Hindlimb muscle (tissue), 1 donor: ENCODE results near the gene LDB3. TPM values are rescaled to one million over a fixed set of nuclear protein-coding genes. Genes with fewer than 3 reads are reported as not detected.

Experiments used
- DNase-seq: peaks from one replicate; pipeline ENCODE4 v3.0.0-alpha.2; 2013
- polyA plus RNA-seq: library from polyadenylated mRNA; unstranded; fragments of 120-200 nt; gene quantifications from one replicate; pipeline ENCODE4 v1.2.1, GENCODE V29; 2013; ENCODE audit not compliant: insufficient read length

The LDB3 gene
- polyA plus RNA-seq, 1 donor: 907 TPM

DNA sequence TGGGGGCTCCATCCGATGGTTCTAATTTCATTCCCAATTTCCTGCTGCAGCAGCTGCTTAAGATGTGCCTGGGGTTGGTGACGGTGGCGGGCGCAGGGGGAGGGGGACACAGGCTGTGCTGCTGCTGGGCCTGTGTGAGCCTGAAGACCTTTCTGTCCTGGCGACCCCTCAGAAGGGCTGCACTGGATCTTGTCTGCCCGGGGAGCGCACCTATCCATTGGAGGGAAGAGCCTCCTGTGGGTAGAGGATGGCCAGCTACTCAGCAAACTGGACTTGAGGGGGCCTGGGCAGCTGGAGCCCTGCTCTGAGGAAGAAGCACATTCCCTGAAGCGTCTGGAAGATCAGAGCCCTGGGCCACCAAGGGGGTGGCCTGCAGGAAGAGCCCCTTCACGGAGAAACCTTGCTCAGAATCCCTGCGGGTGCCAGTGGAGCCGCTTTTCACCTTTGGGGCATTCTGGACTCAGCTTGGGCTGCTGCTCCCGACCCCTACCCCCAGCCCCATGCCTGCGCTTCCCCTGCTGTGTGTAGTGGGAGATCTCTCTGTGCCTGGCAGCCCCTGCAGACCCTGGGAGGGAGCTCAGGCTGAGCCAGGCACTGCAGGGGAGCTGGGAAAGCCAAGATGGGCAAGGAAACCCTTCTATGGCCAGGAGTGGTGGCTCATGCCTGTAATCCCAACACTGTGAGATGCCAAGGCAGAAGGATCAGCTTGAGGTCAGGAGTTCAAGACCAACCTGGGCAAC is 17.8 kb downstream of the LDB3 start:
- DNase-seq: no peak

- no peak for DNase-seq
These were observed 18.7 kb downstream of the LDB3 start for GRCh38 chr10:86686972-86687371.

DNA sequence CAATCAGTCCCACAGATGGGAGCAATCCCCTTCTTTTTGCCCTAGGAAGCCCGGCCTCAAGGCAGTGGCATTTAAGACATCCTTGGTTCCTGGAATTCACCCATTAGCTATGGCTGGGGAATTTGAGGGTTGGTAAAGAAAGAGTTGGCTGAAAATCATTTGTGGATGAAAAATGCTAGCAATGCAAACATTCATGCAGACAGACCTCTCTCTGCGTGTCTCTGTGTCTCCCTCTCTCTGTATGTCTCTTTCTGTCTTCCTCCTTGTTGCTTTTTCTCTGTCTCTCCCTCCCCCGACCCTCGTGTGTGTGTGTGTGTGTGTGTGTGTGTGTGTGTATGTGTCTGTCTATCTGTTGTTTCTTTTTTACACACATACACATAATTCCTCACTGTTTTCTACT is 19.4 kb downstream of the LDB3 start:
- DNase-seq: no peak

DNA sequence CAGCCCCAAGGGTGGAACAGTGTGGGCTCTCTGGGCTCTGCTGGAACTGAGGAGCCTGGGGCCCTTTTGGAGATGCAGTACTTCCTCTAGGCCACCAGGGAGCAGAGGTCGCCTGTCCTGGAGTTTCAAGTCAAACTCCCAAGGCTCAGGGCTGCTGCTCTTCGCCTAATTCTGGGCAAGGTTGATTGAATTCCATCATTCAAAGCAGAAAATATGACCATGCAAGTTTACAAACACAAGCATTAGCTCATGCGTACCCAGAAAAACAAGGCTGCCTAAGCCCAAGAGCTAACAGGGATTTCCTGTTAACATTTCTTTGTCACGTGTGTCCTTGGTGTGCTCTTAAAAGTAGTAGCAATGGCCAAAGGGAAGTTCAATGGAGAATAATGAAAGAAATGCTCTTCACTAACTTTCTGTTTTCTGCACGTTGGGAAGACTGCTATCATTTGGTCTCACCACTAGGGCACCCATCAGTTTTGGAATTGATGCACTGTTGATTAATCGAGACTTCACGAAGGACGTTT is 20.1 kb downstream of the LDB3 start:
- no peak for DNase-seq

GRCh38 chr10:86689146-86689545 is 20.8 kb downstream of the LDB3 start:
- DNase-seq: no peak

GRCh38 chr10:86690231-86690630 is 21.9 kb downstream of the LDB3 start:
- DNase-seq: no peak

GRCh38 chr10:86690657-86691084 is 22.4 kb downstream of the LDB3 start:
- no peak for DNase-seq

- no peak for DNase-seq
These were observed 23.2 kb downstream of the LDB3 start for GRCh38 chr10:86691333-86692022.

GRCh38 chr10:86692023-86692514 is 23.8 kb downstream of the LDB3 start:
- DNase-seq: no peak

DNA sequence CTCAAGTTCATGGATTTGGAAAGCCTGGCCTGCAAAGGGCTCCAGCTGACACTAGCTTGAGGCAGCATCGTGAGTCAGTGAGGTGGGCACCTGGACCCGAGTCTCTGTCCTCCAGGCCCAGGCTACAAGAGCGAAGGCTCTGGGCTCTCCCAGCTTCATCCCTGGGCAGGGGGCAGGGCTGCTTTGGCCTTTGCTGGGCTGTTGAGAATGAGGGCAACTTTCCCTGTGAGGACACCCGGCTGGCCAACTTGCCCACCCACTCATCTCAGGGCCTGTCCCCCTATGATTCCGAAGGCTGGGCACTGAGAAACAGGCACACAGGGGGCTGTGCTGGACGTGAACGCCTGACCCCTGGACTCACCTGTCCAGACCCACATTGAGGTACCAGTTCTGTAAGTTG is 24.4 kb downstream of the LDB3 start:
- no peak for DNase-seq

- DNase-seq: no peak
These were observed 25.0 kb downstream of the LDB3 start for GRCh38 chr10:86693275-86693674.

DNA sequence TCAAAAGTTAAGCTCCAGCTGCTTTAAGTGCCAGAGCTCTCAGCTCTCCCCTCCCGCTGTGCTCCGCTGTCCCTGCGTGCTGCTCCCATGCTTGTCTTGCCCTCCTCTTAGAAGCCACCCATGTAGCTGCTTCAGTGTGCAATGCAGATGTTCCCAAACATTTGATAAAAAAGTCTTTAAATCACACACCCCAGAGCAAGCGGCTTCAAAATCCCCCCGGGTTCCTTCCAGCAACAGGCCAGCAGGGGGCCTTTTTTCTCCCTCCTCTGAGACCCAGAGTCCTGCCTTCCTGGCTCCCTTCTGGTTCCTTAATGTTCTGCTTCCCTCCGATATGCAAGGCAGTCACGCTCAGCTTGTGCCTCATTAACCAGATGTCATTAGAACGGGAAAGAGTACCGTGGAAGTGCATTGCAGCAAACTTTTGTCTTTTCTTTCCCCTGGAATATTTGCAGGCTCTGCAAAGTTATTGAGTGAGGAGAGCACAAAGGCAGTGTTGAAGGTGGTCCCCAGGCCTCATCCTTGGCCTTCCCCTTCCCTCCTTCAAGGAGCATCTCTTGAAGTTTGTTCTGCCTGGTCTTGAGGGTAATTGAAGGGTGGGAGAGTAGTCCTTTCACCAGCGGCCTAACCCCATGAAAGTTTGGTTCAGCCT is 25.5 kb downstream of the LDB3 start:
- DNase-seq: peak; percentile 61

- DNase-seq: no peak
These were observed 30.1 kb downstream of the LDB3 start for GRCh38 chr10:86698207-86698940.

DNA sequence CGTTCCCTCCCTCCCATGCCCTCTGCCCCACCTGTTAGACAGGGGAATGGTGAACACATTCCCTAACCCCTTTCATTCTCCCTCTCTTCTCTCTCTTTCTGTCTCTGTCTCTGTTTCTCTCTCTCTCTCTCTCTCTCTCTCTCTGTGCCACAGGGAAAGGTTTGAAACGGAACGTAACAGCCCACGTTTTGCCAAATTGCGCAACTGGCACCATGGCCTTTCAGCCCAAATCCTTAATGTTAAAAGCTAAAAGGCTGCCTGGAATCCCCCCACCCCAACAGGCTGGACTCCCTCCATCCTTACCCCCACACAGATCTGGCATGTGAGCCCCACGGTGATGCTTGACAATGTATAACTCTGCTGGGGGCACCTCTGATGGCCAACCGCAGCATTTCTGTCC is 30.8 kb downstream of the LDB3 start:
- DNase-seq: no peak

DNA sequence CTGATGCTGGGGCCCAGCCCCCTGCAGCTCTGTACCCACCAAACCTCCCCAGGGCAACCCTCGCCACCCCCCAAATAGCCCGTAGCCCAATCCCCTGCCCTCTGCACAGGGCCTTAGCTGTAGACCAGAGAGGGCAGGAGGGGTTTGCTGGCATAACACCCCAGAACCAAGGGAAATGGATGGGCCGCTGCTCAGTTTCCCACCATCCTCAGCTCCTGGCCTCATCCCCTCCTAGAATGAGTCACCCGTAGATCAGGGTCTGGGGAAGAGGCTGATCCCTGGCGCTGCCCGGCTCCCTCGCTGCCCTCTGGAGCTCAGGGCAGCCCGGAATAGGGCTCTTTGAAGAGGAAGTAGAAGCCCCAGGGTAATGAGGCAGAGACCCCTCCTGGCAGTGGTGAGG is 31.2 kb downstream of the LDB3 start:
- no peak for DNase-seq

DNA sequence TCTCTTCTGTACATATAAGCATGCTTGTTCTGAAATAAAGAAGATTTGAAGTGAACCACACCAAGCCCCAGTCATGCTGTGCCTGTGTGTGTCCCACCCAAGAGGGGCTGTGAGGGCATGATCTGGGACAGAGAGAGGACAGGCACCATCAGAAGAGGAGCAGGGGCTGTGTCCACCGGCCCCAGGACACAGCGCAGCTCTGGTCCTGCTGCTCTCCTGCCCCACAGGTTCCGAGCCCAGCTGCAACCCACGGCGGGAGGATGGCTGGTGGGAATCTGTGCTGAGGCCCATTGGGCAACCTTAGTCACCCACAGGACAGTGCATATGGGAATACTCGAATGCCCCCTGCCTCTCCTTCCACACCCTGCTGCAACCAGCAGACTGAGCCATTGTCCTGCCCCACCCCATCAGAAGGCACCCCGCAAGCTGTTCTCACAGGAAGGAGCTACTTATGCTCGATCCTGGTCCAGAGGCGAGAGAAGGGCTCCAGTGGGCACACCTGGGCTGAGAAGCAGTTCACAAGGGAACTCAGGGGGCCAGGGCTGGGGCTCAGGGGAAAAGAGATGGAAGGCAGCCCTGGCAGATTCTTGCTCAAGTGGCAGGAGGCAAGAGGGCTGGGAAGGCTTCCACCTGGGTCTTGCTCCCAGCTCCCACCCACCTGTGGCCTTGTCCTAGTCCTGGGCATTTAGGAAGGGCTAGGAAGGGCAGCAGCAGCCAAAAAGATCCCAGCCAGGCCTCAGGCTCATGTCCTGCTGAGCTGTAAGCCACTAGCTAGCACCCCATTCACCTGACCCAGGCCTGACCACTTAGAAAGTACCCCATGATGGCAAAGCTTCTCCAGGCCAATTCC is 31.9 kb downstream of the LDB3 start:
- no peak for DNase-seq

DNA sequence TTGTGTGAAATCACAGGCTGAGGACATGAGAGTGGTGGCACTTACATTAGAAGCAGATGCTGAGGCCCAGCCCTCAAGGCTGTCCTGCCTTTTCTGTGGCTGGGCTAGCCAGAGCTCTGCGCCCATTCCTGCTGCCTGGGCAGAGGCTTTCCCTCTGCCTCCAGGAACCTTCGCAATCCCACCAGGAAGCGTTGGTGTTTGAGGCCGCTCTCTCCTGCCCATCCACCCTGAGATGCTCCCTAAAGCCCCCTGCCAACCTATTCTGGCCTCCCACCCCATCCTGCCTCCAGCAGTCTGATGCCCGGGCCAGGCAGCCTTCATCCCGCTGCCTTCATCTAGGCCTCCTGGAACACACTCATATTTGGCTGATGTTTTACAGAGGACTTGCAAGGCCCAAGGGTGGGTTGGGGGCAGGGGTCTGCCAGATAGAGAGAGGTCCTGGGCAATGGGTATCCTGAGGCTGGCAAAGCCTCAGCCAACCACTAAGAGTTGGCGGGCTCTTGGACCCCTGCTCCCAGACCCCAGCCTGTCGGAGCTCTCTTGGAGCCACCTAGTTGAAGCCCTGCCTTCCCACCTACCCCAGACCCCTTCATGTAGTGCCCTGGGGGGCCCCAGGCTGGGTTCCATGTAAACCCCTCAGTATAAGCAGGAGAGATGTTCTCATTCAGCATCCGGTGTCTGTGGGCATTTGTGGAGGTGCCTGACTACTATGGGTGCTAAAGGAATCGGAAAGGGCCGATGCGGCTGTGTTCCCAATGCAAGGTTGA is 32.7 kb downstream of the LDB3 start:
- DNase-seq: no peak

DNA sequence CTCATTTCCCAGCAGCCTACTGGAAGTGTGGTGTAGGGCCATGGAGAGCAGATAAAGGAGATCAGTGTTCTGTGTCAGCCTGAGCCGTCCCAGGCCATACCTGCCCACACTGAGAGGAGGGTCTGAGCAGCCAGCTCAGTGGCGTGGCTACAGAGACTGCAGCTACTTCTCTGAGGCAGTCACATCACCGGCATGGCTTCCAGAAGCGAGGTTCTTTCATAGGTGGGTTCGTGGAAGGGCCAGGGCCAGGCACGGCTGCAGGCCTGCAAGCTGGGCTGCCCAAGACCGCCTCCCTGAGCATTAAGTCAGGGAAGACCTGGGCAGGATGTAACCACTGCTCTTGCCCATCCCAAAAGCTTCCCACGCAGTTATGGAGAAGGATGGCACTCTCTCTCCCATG is 34.9 kb downstream of the LDB3 start:
- no peak for DNase-seq

- DNase-seq: no peak
These were observed 36.8 kb downstream of the LDB3 start for GRCh38 chr10:86705139-86705538.

- no peak for DNase-seq
These were observed 37.6 kb downstream of the LDB3 start for GRCh38 chr10:86705905-86706304.

GRCh38 chr10:86706401-86706841 is 38.1 kb downstream of the LDB3 start:
- DNase-seq: no peak
